Measurements from ENCODE around the gene NBPF3. TPM values are rescaled to one million over a fixed set of nuclear protein-coding genes. Genes with fewer than 3 reads are reported as not detected.

The NBPF3 gene
- total RNA-seq, 2 experiments from 2014 or later: 3.3 to 3.6 TPM

GRCh38 chr1:21506804-21507203, 66.9 kb downstream of the NBPF3 start:
- CTCF ChIA-PET: interaction anchor here (0.6 to 4.0 kb wide), 5 partner anchors 9 to 288 kb away, joined by 3 to 21 read pairs (median 3); no protein-coding TSS in a partner anchor
- Mint-ChIP-seq H3K9me3 (no peaks in the 10 kb centered on the region), H3K27me3 (ENCODE audit: low read depth) (peaks cover 54% of the 10 kb centered on the region), H3K4me3 (no peak overlapping the region), H3K27ac (no peak overlapping the region), H3K4me1 (ENCODE audit: low read depth) (peaks cover 5% of the 10 kb centered on the region), H3K36me3 (ENCODE audit: low read depth) (no peaks in the 10 kb centered on the region)
- no peak for DNase-seq
- intact Hi-C loops (cut with micrococcal nuclease): loop anchor here (5.0 kb wide), 1 partner anchor 90 kb away; no protein-coding TSS in a partner anchor

GRCh38 chr1:21507511-21508270, 67.8 kb downstream of the NBPF3 start:
- H3K36me3 Mint-ChIP-seq (ENCODE audit: low read depth): no peaks in the 10 kb centered on the region
- no peak overlapping the region for H3K27ac Mint-ChIP-seq
- no peak for DNase-seq
- intact Hi-C loops (cut with micrococcal nuclease): loop anchor here (5.0 kb wide), 1 partner anchor 90 kb away; no protein-coding TSS in a partner anchor
- no peak overlapping the region for H3K4me3 Mint-ChIP-seq
- CTCF ChIA-PET: interaction anchor here (0.6 to 4.0 kb wide), 6 partner anchors 9 to 153 kb away, joined by 3 to 21 read pairs (median 4); no protein-coding TSS in a partner anchor
- H3K27me3 Mint-ChIP-seq (ENCODE audit: low read depth): peaks cover 54% of the 10 kb centered on the region
- H3K4me1 Mint-ChIP-seq (ENCODE audit: low read depth): peaks cover 5% of the 10 kb centered on the region
- no peaks in the 10 kb centered on the region for H3K9me3 Mint-ChIP-seq

- Mint-ChIP-seq H3K9me3 (no peaks in the 10 kb centered on the region), H3K4me3 (peak overlapping the region; percentile 45), H3K27ac (no peak overlapping the region), H3K36me3 (ENCODE audit: low read depth) (no peaks in the 10 kb centered on the region), H3K27me3 (ENCODE audit: low read depth) (peaks cover 54% of the 10 kb centered on the region), H3K4me1 (ENCODE audit: low read depth) (peaks cover 5% of the 10 kb centered on the region)
- CTCF ChIA-PET: interaction anchor here (0.6 to 4.0 kb wide), 7 partner anchors 10 to 282 kb away, joined by 3 to 21 read pairs (median 4); no protein-coding TSS in a partner anchor
- peak; percentile 75 for DNase-seq
- intact Hi-C loops (cut with micrococcal nuclease): loop anchor here (1.0 to 5.0 kb wide), 2 partner anchors 89 to 151 kb away; no protein-coding TSS in a partner anchor
Observed at GRCh38 chr1:21508580-21509350, 68.8 kb downstream of the NBPF3 start.

GRCh38 chr1:21509351-21510112, 69.6 kb downstream of the NBPF3 start, which contains the start of gene ALPL:
Gene ALPL, plus strand, starts transcription at chr1:21509423. Its CDS starts 44,659 bp downstream, at chr1:21554082.
- H3K4me3 Mint-ChIP-seq: peak within 1 kb of the TSS; percentile 45
- H3K27ac Mint-ChIP-seq: no peak within 1 kb of the TSS
- no peak for DNase-seq
- H3K9me3 Mint-ChIP-seq: no peaks in the 10 kb centered on the region
- H3K27me3 Mint-ChIP-seq (ENCODE audit: low read depth): peaks cover 49% of the 10 kb centered on the region
- CTCF ChIA-PET: interaction anchor here (0.6 to 4.0 kb wide), 5 partner anchors 13 to 283 kb away, joined by 3 to 21 read pairs (median 4); no protein-coding TSS in a partner anchor
- no peaks in the 10 kb centered on the region for H3K36me3 Mint-ChIP-seq (ENCODE audit: low read depth)
- intact Hi-C loops (cut with micrococcal nuclease): loop anchor here (1.0 to 10.0 kb wide), 3 partner anchors 88 to 455 kb away; no protein-coding TSS in a partner anchor
- H3K4me1 Mint-ChIP-seq (ENCODE audit: low read depth): peaks cover 5% of the 10 kb centered on the region

GRCh38 chr1:21510113-21510493, 70.2 kb downstream of the NBPF3 start:
- H3K9me3 Mint-ChIP-seq: no peaks in the 10 kb centered on the region
- H3K4me1 Mint-ChIP-seq (ENCODE audit: low read depth): peaks cover 5% of the 10 kb centered on the region
- intact Hi-C loops (cut with micrococcal nuclease): loop anchor here (10.0 kb wide), 1 partner anchor 455 kb away; no protein-coding TSS in a partner anchor
- H3K27me3 Mint-ChIP-seq (ENCODE audit: low read depth): peaks cover 47% of the 10 kb centered on the region
- H3K4me3 Mint-ChIP-seq: no peak overlapping the region
- no peak for DNase-seq
- H3K27ac Mint-ChIP-seq: no peak overlapping the region
- CTCF ChIA-PET: interaction anchor here (1.0 to 2.7 kb wide), 2 partner anchors 12 to 17 kb away, joined by 4 to 9 read pairs; no protein-coding TSS in a partner anchor
- no peaks in the 10 kb centered on the region for H3K36me3 Mint-ChIP-seq (ENCODE audit: low read depth)

GRCh38 chr1:21510885-21511578, 71.1 kb downstream of the NBPF3 start:
- Mint-ChIP-seq H3K9me3 (no peaks in the 10 kb centered on the region), H3K27ac (no peak overlapping the region), H3K4me1 (ENCODE audit: low read depth) (peaks cover 5% of the 10 kb centered on the region), H3K27me3 (ENCODE audit: low read depth) (peaks cover 43% of the 10 kb centered on the region), H3K4me3 (no peak overlapping the region), H3K36me3 (ENCODE audit: low read depth) (no peaks in the 10 kb centered on the region)
- CTCF ChIA-PET: interaction anchor here (1.0 to 2.7 kb wide), 4 partner anchors 11 to 268 kb away, joined by 3 to 9 read pairs (median 4); no protein-coding TSS in a partner anchor
- intact Hi-C loops (cut with micrococcal nuclease): loop anchor here (10.0 kb wide), 1 partner anchor 454 kb away; no protein-coding TSS in a partner anchor
- no peak for DNase-seq

- no peak for DNase-seq
- CTCF ChIA-PET: interaction anchor here (1.0 to 1.6 kb wide), 4 partner anchors 36 to 269 kb away, joined by 3 to 4 read pairs (median 3); no protein-coding TSS in a partner anchor
- H3K4me3 Mint-ChIP-seq: no peak overlapping the region
- H3K27ac Mint-ChIP-seq: no peak overlapping the region
- intact Hi-C loops (cut with micrococcal nuclease): loop anchor here (10.0 kb wide), 1 partner anchor 453 kb away; no protein-coding TSS in a partner anchor
- peaks cover 36% of the 10 kb centered on the region for H3K27me3 Mint-ChIP-seq (ENCODE audit: low read depth)
- no peaks in the 10 kb centered on the region for H3K9me3 Mint-ChIP-seq
- H3K4me1 Mint-ChIP-seq (ENCODE audit: low read depth): peaks cover 5% of the 10 kb centered on the region
- no peaks in the 10 kb centered on the region for H3K36me3 Mint-ChIP-seq (ENCODE audit: low read depth)
Observed at GRCh38 chr1:21511579-21512522, 71.9 kb downstream of the NBPF3 start.

GRCh38 chr1:21514245-21514644, 74.3 kb downstream of the NBPF3 start:
- H3K4me1 Mint-ChIP-seq (ENCODE audit: low read depth): no peaks in the 10 kb centered on the region
- no peak for DNase-seq
- intact Hi-C loops (cut with micrococcal nuclease): loop anchor here (10.0 kb wide), 1 partner anchor 451 kb away; no protein-coding TSS in a partner anchor
- no peaks in the 10 kb centered on the region for H3K36me3 Mint-ChIP-seq (ENCODE audit: low read depth)
- no peaks in the 10 kb centered on the region for H3K9me3 Mint-ChIP-seq
- H3K27me3 Mint-ChIP-seq (ENCODE audit: low read depth): peaks cover 20% of the 10 kb centered on the region
- H3K27ac Mint-ChIP-seq: no peak overlapping the region
- CTCF ChIA-PET: no interaction called here
- no peak overlapping the region for H3K4me3 Mint-ChIP-seq

GRCh38 chr1:21517161-21517589, 77.2 kb downstream of the NBPF3 start:
- H3K9me3 Mint-ChIP-seq: no peaks in the 10 kb centered on the region
- no peak overlapping the region for H3K27ac Mint-ChIP-seq
- no peak for DNase-seq
- H3K27me3 Mint-ChIP-seq (ENCODE audit: low read depth): no peaks in the 10 kb centered on the region
- intact Hi-C loops (cut with micrococcal nuclease): loop anchor here (10.0 kb wide), 1 partner anchor 448 kb away; no protein-coding TSS in a partner anchor
- H3K4me1 Mint-ChIP-seq (ENCODE audit: low read depth): no peaks in the 10 kb centered on the region
- no peak overlapping the region for H3K4me3 Mint-ChIP-seq
- CTCF ChIA-PET: no interaction called here
- H3K36me3 Mint-ChIP-seq (ENCODE audit: low read depth): no peaks in the 10 kb centered on the region

Data from activated naive CD4-positive, alpha-beta T cell treated with anti-CD3 and anti-CD28 coated beads for 36 hours (primary cell).